GM03348 (cell line): Measurements from ENCODE around the gene CST3.
"Not testable (repeated sequence)": the region's sequence is repeated elsewhere in the genome, so short reads cannot be mapped to it uniquely, and the experiment has no call there.

Experiments used
- DNase-seq: peaks from one replicate; pipeline ENCODE4 v3.0.0; 2012; ENCODE audit warnings: low spot score

The CST3 gene

DNA sequence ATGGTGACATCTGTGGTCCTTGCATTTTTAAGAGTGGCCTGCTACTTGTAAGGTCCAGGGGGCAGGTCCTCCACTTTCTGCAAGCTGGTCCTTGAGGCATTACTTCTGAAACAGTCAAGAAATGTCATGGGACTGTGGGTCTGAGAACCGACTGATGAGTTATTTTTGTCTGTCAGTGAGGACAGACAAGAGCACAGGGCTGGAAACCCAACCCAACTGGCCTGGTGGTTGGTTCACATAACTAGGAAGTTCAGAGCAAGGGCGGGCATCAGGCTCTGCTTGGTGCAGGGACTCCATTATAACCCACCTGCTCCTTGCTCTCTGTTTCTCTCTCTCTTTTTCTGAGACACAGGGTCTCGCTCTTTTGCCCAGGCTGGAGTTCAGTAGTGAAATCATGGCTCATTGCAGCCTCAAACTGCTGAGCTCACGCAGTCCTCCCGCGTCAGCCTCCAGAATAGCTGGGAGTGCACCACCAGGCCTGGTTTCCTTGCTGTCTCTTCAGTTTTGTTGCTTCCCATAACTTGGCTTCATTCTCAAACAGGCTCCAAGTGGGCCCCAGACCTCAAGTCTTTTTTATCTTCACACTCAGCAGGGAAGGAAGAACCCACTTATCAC lies 9.2 kb downstream of the CST3 start:
- no peak for DNase-seq

DNA sequence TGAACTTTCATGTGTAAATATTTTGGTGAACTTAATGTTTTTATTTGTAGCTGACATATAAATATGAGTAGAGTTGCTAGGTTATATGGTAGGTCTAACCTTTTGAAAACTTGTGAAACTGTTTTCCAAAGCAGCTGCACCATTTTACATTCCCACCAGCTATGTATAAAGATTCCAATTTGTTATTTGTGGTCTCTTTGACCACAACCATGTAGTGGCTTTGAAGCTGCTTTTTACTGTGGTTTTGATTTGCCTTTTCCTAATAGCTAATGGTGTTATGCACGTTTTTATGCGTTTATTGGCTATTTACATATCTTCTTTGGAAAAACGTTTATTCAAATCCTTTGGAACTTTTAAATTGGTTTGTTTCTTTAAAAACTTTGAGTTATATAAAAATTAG lies 10.3 kb downstream of the CST3 start:
- no peak for DNase-seq

DNA sequence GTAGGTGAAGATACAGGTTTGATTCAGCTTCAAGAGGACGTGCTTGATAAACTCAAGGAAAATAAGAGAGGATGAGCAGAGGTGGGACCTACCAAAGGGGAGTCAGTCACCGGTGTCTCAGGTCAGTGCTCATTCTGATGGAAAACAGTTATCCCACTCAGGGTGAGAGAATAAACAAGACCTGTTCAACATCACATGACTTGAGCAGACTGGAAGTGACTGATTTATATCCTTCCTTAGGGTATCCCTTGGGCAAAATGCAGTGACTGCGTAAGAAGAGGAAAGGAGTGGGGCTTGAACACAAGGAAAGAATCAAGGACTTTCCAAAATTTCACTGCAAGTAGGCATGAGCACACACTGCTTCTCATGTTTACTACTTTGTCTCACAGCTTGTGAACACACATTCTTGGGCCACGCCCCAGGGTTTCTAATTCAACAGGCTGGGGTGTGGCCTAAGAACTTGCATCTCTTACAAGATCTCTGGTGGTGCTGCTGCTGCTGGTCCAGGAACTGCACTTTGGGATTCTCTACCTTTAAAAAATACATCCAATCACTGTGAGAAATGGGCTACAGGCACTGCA lies 11.6 kb downstream of the CST3 start:
- DNase-seq, result no peak

DNA sequence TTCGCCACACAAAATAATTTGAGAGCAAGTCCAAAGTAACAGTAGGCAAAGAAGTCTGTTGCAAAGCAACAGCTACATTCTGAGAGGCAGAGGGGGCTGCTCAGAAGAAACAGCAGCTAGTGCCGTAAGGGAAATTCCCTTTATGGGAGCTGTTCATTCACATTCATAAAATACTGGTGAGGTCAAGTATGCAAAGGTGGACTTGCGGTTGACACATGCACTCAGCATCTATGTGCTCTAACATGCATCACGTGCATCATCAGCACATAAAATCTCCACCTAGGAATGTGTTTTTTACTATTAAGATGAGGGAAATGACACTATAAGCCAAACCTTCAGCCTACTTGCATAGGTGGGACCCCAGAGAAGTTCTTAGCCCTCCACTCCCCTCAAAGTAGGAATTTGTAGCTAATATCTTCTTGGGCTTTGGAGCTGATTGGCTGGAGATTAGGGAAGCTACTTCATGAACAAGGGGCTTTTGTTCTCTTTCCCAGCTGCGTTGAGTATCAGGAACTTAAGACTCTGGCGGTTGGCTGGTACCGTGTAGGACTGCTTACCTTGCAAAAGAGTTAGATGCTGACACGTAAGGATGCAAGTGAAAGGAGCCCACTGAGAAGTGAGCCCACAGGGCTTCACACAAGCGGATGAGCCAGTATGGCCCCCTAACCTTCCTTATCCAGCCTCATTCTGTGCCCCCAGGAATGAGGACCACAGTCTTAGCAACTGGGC lies 12.4 kb downstream of the CST3 start:
- DNase-seq, result no peak

DNA sequence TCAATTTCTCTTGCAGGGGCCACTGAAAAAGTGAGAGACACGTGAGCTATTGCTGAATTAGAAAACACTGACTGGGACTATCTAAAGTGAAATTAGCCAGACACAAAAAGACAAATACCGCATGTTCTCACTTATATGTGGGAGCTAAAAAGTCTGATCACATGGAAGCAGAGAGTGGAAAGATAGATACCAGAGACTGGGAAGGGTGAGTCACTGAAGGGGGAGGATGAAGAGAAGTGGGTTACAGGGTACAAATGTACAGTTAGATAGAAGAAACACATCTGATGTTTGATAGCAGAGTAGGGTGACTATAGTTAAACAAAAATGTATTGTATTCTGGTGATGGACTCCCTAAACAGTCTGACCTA lies 13.4 kb downstream of the CST3 start:
- DNase-seq, result no peak

DNA sequence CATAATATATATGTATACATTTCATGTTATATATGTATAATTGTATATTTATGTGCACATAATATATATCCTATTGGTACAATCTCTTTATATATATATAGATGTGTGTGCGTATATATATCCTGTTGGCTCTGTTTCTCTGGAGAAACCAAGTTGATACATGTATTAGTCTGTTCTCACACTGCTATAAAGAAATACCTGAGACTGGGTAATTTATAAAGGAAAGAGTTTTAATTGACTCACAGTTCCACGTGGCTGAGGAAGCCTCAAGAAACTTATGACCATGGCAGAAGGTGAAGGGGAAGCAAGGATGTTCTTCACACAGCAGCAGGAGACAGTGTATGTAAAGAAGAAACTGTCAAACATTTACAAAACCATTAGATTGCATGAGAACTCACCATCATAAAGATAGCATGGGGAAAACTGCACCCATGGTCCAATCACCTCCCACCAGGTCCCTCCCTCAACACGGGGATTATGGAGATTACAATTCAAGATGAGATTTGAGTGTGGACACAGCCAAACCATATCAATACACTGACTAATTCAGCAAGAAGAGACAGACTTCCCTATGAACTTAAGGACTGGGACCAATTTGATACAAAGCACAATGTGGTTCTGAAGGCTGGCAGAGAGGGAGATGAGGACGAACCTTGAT lies 14.0 kb downstream of the CST3 start:
- DNase-seq, result no peak

DNA sequence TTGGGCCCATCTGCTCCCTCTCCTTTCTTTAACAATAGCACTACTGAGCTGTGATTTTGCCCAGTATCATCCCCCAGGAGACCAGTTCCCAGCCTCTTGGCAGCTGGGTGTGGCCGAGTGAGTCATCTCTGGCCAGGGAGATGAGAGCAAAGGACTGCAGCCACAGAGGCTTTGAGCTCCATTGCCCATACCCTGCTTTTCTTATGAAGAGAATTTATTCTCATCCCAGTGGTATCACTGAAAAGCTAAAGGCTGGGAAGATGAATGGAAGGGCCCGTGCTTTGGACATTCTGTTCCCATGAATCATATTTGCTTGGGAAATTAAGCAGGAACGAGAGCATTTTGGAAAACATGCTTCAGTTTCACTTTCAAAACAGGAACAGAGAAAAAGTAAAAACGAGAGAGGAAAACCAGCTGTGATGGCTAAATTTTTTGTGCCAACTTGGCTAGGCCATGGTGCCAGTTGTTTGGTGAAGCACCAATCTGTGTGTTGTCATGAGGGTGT lies 14.9 kb downstream of the CST3 start:
- peak; percentile 90 for DNase-seq

DNA sequence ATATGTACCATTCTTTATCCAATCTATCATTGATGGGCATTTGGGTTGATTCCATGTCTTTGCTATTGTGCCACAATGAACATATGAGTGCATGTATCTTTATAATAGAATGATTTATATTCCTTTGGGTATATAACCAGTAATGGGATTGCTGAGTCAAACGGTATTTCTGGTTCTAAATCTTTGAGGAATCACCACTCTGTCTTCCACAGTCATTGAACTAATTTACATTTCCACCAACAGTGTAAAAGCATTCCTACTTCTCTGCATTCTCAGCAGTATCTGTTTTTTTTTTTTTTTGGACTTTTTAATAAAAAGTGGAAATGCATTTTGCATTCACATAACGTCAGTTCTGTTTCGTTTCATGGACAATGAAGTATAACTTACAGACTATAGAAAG lies 15.4 kb downstream of the CST3 start:
- DNase-seq, result not testable (repeated sequence)

DNA sequence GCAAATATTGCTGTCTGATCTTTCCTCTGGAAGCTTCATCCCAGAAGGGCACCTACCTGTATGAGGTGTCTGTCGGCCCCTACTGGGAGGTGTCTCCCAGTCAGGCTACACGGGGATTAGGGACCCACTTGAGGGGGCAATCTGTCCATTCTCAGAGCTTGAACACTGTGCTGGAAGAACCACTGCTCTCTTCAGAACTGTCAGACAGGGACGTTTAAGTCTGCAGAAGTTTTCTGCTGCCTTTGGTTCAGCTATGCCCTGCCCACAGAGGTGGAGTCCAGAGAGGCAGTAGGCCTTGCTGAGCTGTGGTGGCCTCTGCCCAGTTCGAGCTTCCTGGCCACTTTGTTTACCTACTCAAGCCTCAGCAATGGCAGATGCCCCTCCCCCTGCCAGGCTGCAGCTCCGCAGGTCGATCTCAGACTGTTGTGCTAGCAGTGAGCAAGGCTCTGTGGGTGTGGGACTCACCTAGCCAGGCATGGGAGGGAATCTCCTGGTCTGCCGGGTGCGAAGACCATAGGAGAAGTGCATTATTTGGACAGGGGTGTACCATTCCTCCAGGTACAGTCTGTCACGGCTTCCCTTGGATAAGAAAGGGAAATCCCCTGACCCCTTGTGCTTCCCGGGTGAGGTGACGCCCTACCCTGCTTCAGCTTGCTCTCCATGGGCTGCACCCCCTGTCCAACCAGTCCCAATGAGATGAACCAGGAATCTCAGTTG lies 16.9 kb downstream of the CST3 start:
- not testable (repeated sequence) for DNase-seq

DNA sequence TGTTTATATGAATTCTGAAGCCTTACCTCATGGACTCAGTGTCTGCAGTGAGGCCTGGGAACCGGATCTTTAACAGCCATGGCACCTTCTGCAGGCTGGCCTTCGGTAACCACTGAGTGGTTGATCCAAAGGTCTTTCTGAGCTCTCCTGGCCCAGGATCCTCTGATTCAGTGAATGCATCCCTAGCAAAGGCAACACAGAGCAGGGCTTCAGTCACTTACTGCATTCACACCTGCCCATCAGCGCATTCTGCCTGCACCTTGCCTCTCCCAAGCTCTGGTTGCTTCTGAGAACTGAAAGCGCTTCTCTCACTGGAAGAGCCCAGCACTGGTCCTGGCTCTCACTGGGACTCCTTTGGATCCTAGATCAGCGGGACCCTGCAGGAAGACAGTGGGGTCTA lies 23.6 kb downstream of the CST3 start:
- DNase-seq, result no peak

DNA sequence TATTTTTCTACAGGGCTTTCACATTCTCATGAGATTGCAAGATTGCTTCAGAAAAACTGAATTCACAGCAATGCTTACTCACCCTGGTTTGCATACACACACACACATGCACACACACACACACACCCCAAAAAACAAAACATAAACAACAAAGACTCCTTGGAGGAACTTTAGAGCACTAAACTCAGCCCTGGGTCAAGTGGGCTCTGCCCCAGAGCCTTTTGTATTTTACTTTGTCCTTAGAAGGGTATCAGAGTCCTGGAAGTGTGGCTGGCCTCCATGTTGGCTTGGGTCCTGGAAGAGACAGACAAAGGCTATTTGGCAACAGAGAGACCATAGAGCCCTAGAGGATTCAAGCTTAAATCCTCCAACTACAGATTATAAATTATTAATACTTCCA lies 24.1 kb downstream of the CST3 start:
- DNase-seq, result no peak

DNA sequence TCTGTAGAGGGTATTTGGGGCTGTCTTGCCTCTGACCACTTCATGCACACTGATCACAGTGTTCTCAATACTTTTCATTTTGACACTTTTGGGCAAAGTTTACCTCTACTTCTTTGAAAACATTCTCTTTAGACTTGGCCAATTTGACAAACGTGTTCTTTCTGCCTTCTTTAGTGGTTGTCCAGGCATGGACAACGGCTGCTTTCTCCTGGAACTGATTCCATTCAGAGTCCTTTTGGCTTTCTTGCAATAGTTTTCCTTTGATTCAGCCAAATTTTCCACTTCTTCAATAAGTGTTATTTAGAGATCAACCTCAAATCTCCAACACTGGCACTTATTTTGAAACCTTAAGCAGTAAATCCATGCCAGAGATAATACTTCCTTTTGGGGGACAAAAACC lies 25.4 kb downstream of the CST3 start:
- no peak for DNase-seq

DNA sequence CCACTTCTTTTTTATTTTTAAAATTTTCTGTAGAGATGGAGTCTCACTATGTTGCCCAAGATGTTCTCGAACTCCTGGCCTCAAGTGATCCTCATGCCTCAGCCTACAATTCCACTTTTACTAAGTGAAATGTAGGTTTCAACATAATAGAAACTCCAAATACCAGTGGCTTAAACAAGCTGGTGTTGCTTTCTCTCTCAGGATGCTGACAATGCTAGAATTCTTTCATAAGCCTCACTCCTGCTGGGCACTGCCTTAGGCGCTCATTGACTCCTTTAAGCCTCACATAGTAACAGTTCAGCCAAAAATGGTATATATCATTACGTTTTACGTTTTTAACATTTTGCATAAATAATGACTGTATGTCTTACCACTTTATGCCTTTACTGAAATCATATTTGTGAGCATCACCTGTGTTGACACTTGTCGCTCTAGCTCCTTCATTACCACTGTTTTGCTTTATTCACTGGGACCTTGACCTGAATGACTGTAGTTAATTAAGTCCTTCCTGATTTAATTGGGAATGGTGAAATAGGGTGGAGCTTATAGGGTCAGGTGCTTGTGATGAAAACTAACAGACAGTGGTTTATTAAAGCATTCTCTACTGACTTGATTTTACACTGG lies 28.2 kb downstream of the CST3 start:
- DNase-seq, result no peak

DNA sequence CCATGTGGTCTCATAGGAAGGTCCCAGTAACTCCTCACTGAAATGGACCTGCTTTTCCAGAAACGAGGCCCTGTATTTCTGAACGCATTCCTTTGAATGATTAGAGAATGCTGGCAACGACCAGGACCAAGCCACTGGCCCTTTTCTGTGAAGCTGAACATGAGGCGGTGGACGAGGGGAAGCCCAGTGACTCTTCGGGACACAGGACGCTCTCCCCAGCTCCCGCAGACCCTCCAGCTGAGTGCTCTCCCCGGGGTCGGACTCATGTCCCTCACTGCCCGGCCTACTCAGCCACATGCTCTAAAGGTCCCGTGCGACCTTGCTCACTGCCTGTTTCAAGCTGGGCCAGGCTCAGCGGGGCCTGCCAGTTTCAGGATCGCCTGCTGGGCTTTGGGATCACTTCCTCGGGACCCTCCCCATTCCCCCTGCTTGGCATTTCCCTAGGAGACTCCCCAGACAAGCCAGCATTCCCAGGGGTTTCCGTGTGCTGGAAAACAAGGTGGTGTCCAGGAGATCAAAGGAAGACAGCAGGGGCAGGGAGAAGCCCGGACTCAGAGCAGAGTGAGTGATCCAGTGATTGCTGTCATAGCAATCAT lies 29.4 kb downstream of the CST3 start:
- DNase-seq, result no peak

DNA sequence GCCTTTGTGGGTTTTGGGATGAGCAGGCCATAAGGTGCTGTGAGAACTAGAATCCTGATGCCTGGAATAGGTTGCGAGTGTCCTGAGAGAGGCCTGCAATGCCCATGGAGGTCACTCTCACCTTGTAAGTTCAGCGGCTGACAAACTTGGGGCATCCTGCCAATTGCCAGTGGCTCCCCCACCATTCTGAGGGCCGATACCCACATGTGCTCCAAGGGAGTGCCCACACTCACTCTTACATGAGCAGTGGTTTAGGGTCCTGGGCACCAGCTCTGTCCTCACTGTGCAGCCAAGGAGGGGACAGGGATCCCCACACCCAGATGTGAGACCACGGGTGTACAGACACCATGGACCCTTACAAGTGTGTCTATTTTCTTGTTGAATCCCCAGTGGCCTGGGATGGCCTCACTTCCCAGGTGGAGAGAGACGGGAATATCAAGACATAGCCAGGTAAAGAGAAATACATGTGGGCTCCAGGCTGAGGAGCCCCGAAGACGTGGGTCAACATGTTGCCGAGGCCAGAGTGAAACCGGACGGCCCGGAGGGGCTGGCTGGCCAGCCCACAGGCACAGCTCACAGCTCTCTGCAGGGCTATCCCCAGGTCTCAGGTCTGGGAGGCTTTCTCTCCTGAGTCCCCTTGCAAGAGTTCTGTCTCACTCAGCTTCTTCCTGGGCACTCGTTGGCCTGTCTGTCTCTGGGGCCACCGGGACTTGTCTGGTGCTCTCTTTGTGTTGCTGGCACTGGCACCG lies 30.1 kb downstream of the CST3 start:
- DNase-seq, result no peak

DNA sequence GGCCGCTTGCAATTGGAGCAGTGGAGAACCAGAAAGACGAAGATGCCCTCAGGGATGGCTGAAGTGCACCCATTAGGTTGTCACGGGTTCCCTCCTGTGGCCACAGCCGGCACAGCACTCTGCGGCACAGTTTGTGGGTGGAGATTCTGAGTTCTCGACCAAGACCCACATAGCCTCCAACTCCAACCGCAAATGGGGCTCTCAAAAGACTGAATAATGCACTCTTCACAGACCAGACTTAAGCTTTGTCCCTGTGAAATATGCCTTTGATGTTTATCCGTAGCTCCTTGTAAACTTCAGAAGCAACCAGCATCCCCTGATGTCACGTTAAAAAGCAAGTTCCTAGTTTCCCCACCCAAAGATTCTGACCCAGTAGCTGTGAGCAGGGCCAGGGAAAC lies 31.1 kb downstream of the CST3 start:
- DNase-seq, result peak; percentile 93

DNA sequence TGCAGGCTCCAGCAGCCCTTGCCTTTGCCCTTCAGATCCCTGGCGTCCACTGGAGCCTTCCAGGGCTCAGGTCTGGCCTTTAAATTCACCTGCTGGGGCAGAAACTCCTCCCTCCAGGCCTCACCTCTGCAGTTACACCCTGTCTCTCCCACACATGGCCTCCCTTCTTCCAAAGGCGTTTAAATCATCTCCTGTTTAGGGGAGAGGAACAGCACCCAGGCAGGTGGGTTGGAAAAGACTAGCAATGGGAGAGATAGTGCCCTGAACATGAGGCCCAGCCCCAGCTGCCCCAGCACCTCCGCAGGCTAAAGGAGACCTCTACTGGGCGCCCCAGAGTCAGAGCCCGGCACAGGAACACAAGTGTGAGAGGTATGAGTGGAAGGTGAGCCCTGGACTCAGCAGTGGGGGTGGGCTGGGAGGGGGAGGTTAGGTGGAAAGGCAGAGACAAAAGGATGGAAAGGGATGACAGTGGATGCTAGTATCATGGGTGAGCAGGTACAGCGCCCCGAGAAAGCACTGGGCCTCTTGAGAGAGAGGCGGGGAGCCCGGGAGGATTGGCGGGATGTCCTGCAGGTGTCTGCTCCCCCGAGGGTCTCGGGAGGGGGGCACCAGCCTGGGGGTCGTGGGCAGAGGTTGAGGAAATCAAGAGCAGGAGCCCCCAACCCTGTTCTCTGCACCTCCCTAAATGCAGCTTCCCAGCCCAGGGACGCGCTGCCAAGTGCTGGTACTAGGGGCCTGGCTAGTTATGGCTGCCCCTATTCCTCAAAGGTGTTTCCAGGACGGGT lies 31.7 kb downstream of the CST3 start, which contains the start of gene CST9:
Gene CST9 (minus strand): TSS at position 51 of the 785 bp plus-strand sequence. CDS start 53 bp downstream, outside the sequence.
- DNase-seq, result no peak

DNA sequence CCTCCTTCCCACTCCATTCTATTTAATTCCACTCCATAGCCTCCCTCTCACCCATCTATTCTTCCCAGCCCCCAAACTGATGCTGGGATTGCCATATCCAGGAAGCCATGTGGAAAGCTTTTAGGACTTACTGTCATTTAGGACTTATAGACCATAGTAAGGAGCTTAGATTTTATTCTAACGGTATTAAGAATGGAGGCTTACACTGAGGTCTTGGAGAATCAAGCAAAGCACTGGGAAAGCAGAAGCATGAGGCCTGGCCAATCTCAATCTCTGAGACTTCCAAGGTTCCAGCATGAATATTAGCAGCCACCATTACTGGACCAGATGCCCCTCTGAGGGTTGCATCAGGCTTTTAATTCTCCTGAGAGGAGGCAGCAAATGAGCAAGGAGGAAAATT lies 33.4 kb downstream of the CST3 start:
- DNase-seq, result no peak

DNA sequence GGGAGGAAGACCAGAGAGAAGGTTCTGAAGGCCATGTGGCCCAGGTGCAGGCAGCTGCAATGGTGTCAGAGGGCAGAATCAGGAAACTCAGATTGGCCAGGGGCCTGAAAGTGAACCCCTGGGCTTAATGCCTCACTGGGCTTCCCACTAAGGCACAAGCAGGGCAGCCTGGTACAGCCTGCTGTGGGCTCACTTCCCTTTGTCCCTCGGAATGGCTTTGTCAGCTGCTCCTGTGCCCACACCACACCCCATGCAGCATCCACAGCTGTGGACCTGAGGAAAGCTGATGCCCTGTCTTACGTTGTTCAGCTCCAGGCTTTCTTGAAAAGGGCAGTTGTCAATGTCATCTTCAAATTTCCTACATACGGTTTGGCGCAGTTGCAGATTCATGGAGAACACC lies 34.4 kb downstream of the CST3 start:
- DNase-seq, result no peak

DNA sequence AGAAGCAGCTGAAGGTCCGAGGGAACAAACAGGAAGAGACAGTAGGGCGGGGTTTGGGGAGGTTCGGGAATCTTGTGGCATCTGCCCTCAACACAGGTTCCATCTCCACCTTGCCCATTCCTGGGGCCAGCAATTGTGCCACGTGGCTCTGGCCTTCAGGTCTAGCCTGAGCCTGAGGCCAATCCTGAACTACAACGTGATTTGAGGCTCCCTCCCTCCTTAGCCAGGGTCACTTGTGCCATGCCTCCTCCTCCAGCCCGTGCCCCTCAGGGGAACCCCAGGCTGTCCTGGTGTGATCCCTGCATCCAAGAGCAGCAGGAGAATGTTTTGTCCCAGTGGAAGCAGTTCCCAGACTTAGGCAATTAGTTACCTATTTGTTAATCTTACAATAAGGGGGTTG lies 35.1 kb downstream of the CST3 start:
- DNase-seq, result peak; percentile 2
